Right lobe of liver (tissue), 4 donors: ENCODE measurements around the gene LGALS9B.
"Not testable (repeated sequence)": the region's sequence is repeated elsewhere in the genome, so short reads cannot be mapped to it uniquely, and the experiment has no call there.

Experiments used
- CTCF ChIP-seq, 4 donors: fragments of 200-600 bp in 3 of 4; fragments of 450-650 bp in 1 of 4; IDR thresholded peaks; one replicate each; pipeline versions ENCODE4 v1.5.1 to v1.8.0; 2016 to 2022; ENCODE audit warnings: antibody characterized with exemption in 4 of 4, mild to moderate bottlenecking in 2 of 4
- POLR2A ChIP-seq: fragments of 450-650 bp; IDR thresholded peaks from one replicate; pipeline ENCODE4 v1.6.1; 2017; ENCODE audit warnings: antibody characterized with exemption, mild to moderate bottlenecking
- donor health status: DM: no; HTN: no; CAD: no.
- donor health status: DM: no; HTN: no; CAD: no.
- donor health status: DM: no; HTN: yes; CAD: no.

DNA sequence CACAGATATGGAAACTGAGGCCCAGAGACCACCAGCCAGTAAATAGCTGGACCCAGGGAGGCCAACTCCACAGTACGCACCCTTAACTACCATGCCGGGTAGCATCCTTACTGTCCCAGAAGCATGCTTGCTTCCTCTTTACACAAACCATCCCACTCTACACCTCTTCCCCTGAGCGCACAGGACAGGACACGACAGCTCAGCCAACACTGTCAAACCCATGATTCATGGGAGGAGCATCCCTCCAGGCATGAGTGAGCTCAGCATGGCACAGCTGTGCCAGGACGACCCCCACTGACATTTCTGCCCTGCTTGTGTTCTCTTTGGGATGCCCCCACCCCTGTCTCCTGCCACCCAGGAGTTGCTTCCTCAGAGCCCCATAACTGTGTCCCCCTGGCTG, 340 bp downstream of the LGALS9B start:
- not testable (repeated sequence) for TF ChIP-seq CTCF (IDR thresholded peaks at IDR 0.05); POLR2A
